ENCODE data around the gene RPS8.

Gene RPS8

DNA sequence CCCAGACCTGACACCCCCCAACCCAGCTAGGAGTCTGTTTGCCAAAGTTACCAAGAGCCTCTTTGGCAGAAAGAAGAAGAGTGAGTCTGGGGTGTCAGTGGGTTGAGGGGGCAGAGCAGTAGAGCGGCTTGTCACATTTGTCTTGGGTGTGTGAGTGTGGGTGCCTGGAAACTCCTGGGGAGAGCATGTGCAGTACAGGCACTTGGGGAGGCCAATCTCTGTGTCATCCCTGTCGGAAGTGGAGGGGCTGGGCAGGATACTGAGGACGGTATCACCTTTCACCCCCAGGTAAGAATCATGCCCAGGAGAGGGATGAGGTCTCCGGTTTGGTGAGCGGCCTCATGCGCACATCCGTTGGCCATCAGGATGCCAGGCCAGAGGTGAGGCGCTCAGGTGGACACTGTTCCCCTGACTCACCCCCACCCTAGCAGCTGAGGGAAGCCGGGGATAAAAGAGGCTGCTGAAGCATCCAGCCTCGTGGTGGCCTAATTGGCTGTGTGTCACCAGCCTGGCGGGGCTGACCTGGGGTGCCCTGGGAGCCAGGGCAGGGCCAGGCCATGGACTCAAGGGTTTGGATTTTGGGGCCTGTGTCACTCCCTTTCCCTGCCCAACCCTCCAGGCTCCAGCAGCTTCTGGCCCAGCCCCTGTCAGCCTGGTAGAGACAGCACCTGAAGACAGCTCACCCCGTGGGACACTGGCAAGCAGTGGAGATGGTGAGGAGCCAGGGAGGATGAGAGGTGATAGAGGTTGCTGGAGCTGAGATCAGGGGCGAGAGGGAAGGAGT, 28.2 kb downstream of the RPS8 start:
- WGBS, 2 donors (ENCODE audit: extremely low coverage in 2 of 2, insufficient read length in 2 of 2, insufficient replicate concordance in 1 of 2) = no CpG with 5 or more reads among the region's 13 CpGs
- peak overlapping the region; percentile 32 for H3K9ac ChIP-seq (ENCODE audit: low read depth, low read length, poor library complexity)
- H4K8ac ChIP-seq (ENCODE audit: low read depth, low read length) = no peak overlapping the region
- H2AK5ac ChIP-seq (ENCODE audit: low read depth, low read length) = peak overlapping the region; percentile 100
- H3K27ac ChIP-seq (replicated peaks; ENCODE audit: low read length) = peak overlapping the region; percentile 81
- H3K18ac ChIP-seq (ENCODE audit: low read length) = peak overlapping the region; percentile 95
- no peak overlapping the region for H3K4me3 ChIP-seq (ENCODE audit: low read length in 2 of 2)
- no peaks in the 10 kb centered on the region for H3K27me3 ChIP-seq (ENCODE audit: control insufficient read depth in 3 of 3, insufficient read depth in 3 of 3, low read depth in 1 of 3, low read length in 3 of 3)
- peak overlapping the region; percentile 14 for H3K4ac ChIP-seq (ENCODE audit: low read length)
- H3K4me1 ChIP-seq (ENCODE audit: control insufficient read depth in 2 of 2, insufficient read depth in 1 of 2, low read depth in 1 of 2, low read length in 2 of 2) = peaks cover 38 to 39% of the 10 kb centered on the region in 2 donors
- H2BK5ac ChIP-seq (ENCODE audit: low read length) = peak overlapping the region; percentile 88
- peaks cover 22 to 41% of the 10 kb centered on the region in 2 donors for H3K36me3 ChIP-seq (replicated peaks in 1 of 2; ENCODE audit: control insufficient read depth in 2 of 2, insufficient read depth in 2 of 2, low read length in 2 of 2)
- H2BK120ac ChIP-seq (ENCODE audit: low read depth, low read length) = peak overlapping the region; percentile 83
- no peak overlapping the region for H2AFZ ChIP-seq (ENCODE audit: low read length)
- no peak overlapping the region for H4K91ac ChIP-seq (ENCODE audit: low read depth, low read length, poor library complexity)
- H3K14ac ChIP-seq (ENCODE audit: low read length) = peak overlapping the region; percentile 32
- peaks cover 6% of the 10 kb centered on the region for H3K79me1 ChIP-seq (ENCODE audit: low read depth, low read length)
- H3K23ac ChIP-seq (ENCODE audit: low read depth, low read length, poor library complexity) = peak overlapping the region; percentile 44
- H3K4me2 ChIP-seq (ENCODE audit: insufficient read depth, low read length, poor library complexity, severe bottlenecking) = no peak overlapping the region
- H2BK15ac ChIP-seq (ENCODE audit: low read length) = peak overlapping the region; percentile 92
- no peaks in the 10 kb centered on the region for H3K9me3 ChIP-seq (replicated peaks in 1 of 2; ENCODE audit: control insufficient read depth in 2 of 2, insufficient read depth in 1 of 2, low read depth in 1 of 2, low read length in 2 of 2)
- no peak for DNase-seq (ENCODE audit: low spot score)
- H2BK12ac ChIP-seq (ENCODE audit: low read length) = peak overlapping the region; percentile 96

GRCh38 chr1:44805311-44806024, 30.1 kb downstream of the RPS8 start:
- Histone ChIP-seq H3K4ac (ENCODE audit: low read length) (no peak overlapping the region), H3K4me1 (ENCODE audit: control insufficient read depth in 2 of 2, insufficient read depth in 1 of 2, low read depth in 1 of 2, low read length in 2 of 2) (peaks cover 48 to 53% of the 10 kb centered on the region in 2 donors), H3K9ac (ENCODE audit: low read depth, low read length, poor library complexity) (no peak overlapping the region), H2BK15ac (ENCODE audit: low read length) (no peak overlapping the region), H2BK5ac (ENCODE audit: low read length) (peak overlapping the region; percentile 31), H3K23ac (ENCODE audit: low read depth, low read length, poor library complexity) (no peak overlapping the region), H3K36me3 (replicated peaks in 1 of 2; ENCODE audit: control insufficient read depth in 2 of 2, insufficient read depth in 2 of 2, low read length in 2 of 2) (peaks cover 22 to 41% of the 10 kb centered on the region in 2 donors), H3K9me3 (replicated peaks in 1 of 2; ENCODE audit: control insufficient read depth in 2 of 2, insufficient read depth in 1 of 2, low read depth in 1 of 2, low read length in 2 of 2) (no peaks in the 10 kb centered on the region), H4K91ac (ENCODE audit: low read depth, low read length, poor library complexity) (no peak overlapping the region), H2BK120ac (ENCODE audit: low read depth, low read length) (no peak overlapping the region), H3K18ac (ENCODE audit: low read length) (peak overlapping the region; percentile 39), H3K14ac (ENCODE audit: low read length) (no peak overlapping the region), H2AFZ (ENCODE audit: low read length) (no peak overlapping the region), H2BK12ac (ENCODE audit: low read length) (peak overlapping the region; percentile 14), H3K4me2 (ENCODE audit: insufficient read depth, low read length, poor library complexity, severe bottlenecking) (no peak overlapping the region), H3K79me1 (ENCODE audit: low read depth, low read length) (peaks cover 5% of the 10 kb centered on the region), H2AK5ac (ENCODE audit: low read depth, low read length) (no peak overlapping the region), H3K27ac (replicated peaks; ENCODE audit: low read length) (no peak overlapping the region), H3K4me3 (ENCODE audit: low read length in 2 of 2) (no peak overlapping the region), H4K8ac (ENCODE audit: low read depth, low read length) (no peak overlapping the region), H3K27me3 (ENCODE audit: control insufficient read depth in 3 of 3, insufficient read depth in 3 of 3, low read depth in 1 of 3, low read length in 3 of 3) (no peaks in the 10 kb centered on the region)
- no peak for DNase-seq (ENCODE audit: low spot score)
- no CpG with 5 or more reads among the region's 20 CpGs for WGBS, 2 donors (ENCODE audit: extremely low coverage in 2 of 2, insufficient read length in 2 of 2, insufficient replicate concordance in 1 of 2)

- no peaks in the 10 kb centered on the region for H3K27me3 ChIP-seq (ENCODE audit: control insufficient read depth in 3 of 3, insufficient read depth in 3 of 3, low read depth in 1 of 3, low read length in 3 of 3)
- H3K4ac ChIP-seq (ENCODE audit: low read length) = no peak overlapping the region
- H3K9ac ChIP-seq (ENCODE audit: low read depth, low read length, poor library complexity) = peak overlapping the region; percentile 36
- no peak overlapping the region for H3K4me2 ChIP-seq (ENCODE audit: insufficient read depth, low read length, poor library complexity, severe bottlenecking)
- no peaks in the 10 kb centered on the region for H3K9me3 ChIP-seq (replicated peaks in 1 of 2; ENCODE audit: control insufficient read depth in 2 of 2, insufficient read depth in 1 of 2, low read depth in 1 of 2, low read length in 2 of 2)
- peak overlapping the region; percentile 73 for H3K18ac ChIP-seq (ENCODE audit: low read length)
- H3K27ac ChIP-seq (replicated peaks; ENCODE audit: low read length) = no peak overlapping the region
- peak overlapping the region; percentile 31 for H2BK5ac ChIP-seq (ENCODE audit: low read length)
- no CpG with 5 or more reads among the region's 70 CpGs for WGBS, 2 donors (ENCODE audit: extremely low coverage in 2 of 2, insufficient read length in 2 of 2, insufficient replicate concordance in 1 of 2)
- H3K79me1 ChIP-seq (ENCODE audit: low read depth, low read length) = peaks cover 2% of the 10 kb centered on the region
- peak overlapping the region; percentile 92 for H2BK12ac ChIP-seq (ENCODE audit: low read length)
- H4K91ac ChIP-seq (ENCODE audit: low read depth, low read length, poor library complexity) = peak overlapping the region; percentile 7
- no peak overlapping the region for H2BK120ac ChIP-seq (ENCODE audit: low read depth, low read length)
- no peak overlapping the region for H4K8ac ChIP-seq (ENCODE audit: low read depth, low read length)
- no peak overlapping the region for H2AFZ ChIP-seq (ENCODE audit: low read length)
- H3K14ac ChIP-seq (ENCODE audit: low read length) = no peak overlapping the region
- peaks cover 22 to 41% of the 10 kb centered on the region in 2 donors for H3K36me3 ChIP-seq (replicated peaks in 1 of 2; ENCODE audit: control insufficient read depth in 2 of 2, insufficient read depth in 2 of 2, low read length in 2 of 2)
- H3K4me3 ChIP-seq (ENCODE audit: low read length in 2 of 2) = no peak overlapping the region
- H3K23ac ChIP-seq (ENCODE audit: low read depth, low read length, poor library complexity) = peak overlapping the region; percentile 40
- peaks cover 45 to 51% of the 10 kb centered on the region in 2 donors for H3K4me1 ChIP-seq (ENCODE audit: control insufficient read depth in 2 of 2, insufficient read depth in 1 of 2, low read depth in 1 of 2, low read length in 2 of 2)
- peak overlapping the region; percentile 13 for H2BK15ac ChIP-seq (ENCODE audit: low read length)
- DNase-seq (ENCODE audit: low spot score) = no peak
- H2AK5ac ChIP-seq (ENCODE audit: low read depth, low read length) = peak overlapping the region; percentile 9
These were observed 30.8 kb downstream of the RPS8 start for GRCh38 chr1:44806025-44806703.

Data from neuronal stem cell (in vitro differentiated cells).